COR-L47 (cell line): Measurements from ENCODE around the gene TUSC2.
"Not testable (repeated sequence)": the region's sequence is repeated elsewhere in the genome, so short reads cannot be mapped to it uniquely, and the experiment has no call there.

Source experiments
- DNase-seq: peaks from one replicate; lab custom pipeline; 2025; lab: John Stamatoyannopoulos, UW

Gene TUSC2

DNA sequence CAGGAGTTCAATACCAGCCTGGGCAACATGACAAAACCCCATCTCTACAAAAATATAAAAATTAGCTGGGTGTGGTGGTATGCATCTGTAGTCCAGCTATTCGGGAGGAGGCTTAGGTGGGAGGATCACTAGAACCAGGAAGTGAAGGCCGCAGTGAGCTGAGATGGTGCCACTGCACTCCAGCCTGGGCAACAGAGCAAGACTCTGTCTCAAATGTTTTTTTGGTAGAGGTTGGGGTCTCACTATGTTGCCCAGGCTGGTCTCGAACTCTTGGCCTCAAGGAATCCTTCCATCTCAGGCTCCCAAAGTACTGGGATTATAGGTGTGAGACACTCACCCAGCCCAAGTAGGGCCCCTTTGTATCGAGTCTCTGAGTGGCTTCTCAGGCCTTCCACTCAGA, 33.9 kb downstream of the TUSC2 start:
- no peak for DNase-seq

DNA sequence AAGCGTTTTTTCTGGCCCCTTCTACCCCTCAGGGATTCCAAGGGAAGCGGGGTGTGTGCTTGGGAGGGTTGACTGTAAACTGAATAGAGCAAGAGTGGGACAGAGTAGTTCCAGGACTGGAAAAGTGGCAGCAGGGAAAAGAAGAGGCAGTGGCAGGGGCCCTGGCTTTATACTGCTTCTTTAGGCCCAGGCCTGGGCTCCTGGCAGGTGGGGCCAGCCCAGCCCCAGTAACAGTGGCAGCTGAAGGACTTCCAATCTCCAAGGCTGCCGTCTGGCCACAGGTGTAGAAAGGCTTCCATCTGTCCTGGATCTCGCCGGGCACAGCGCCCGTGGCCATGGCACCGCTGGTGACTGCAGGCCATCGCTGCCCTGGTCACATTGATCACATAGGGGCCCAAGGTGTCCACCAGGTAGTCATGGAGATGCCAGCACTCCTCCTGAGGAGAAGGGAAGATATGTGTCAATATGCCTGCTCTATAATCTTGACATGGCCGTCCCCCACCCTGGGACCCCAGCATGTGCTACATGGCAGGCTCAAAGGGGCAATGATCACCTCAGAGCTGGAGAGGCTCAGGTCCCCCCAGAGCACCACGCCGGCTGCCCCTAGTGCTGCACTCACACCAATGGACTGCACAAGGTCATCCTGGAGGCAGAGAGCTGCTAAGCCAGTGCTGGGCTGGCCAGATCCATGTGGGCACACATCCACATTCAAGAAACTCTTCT, 34.8 kb downstream of the TUSC2 start:
- DNase-seq, result no peak

DNA sequence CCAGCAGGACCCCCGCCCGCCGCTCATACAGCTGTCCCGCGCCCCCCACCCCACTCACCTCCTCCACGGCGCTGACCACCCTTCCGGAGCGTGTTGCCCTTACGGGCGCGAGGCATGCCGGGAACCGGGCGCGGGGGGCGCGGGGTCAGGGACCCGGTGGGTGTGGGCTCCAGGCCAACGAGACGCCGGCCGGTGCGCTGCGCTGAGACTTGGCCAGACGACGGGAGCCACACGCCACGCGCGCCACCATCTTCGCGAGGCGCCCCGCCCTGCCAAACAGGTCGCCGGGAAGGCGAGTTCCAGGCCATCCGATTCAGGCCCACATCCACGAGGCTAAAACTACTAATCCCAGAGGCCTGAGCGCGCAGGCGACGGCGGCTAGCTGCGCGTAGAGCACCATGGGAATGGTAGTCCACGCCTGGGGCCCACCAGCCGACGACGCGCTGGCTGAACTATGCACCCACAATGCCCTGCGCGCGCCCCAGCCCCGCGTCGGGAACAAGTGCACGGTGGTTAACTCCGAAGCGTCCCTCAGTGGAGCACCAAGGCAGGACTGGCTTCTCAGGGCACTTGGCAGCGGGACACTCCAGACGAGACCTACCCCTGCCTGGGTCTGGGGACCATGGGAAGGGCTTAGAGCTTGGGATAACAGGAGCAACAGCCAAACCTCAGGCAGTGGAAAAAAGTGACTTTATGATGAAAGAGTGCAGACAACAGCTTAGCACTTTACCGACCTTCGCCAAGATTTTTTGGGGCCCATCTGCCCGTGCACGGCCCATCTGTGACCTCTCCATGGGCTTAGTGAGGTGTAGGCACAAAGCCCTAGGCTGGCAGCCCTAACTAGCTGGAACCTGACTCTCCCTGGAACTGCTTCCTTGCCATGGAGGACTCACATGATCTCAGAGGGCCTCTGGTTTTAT, 35.6 kb downstream of the TUSC2 start, which contains the start of gene IFRD2:
Gene IFRD2, minus strand, starts transcription at position 271 of the 920 bp plus-strand sequence. Its CDS starts 155 bp downstream, at position 116.
- peak; percentile 91 for DNase-seq

DNA sequence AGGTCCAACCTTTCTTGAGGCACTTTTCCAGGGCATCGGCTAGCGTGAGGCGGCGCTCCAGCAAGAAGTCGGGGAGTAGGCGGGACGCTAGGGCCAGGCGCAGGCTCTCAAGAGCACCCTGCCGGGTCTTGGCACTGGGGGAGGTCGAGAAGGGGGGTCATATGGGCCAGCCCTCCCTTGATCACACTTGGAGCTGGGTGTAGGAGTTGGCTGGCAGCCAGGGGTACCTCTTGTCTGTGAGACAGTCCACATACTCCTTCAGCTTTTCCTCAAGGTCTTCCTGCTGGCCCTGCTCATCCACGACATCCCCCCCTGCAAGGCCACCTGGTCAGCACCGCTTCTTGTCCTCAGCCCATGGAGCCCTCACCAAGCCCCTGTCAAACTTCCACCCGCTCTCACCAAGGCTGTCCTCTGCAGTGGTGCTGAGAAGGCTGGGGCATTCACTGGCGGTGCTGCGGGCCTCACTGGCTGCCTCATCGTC, 37.8 kb downstream of the TUSC2 start:
- DNase-seq, result no peak

GRCh38 chr3:50289130-50289529, 38.9 kb downstream of the TUSC2 start:
- DNase-seq, result no peak

GRCh38 chr3:50288387-50289007, 39.5 kb downstream of the TUSC2 start:
- DNase-seq, result no peak

DNA sequence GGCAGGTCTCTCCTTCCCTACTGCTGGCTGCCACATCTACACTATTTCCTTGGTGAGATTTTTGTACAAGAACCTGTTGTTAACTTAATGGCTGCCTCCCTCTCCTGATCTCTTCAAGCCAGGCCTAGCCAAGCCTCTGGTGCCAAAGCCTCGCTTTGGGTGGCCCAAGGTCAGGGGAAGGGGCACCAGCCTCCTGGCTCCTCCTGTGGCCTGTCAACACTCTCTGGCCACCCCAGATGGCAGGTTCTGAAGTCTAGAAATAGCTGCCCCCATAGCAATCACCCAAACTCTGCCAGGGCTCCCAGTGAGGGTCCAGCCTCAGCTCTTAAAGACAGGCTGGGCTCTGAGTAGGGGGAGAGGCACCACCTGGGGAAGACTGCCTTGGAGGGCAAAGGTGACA, 40.8 kb downstream of the TUSC2 start:
- no peak for DNase-seq

GRCh38 chr3:50286322-50287227, 41.4 kb downstream of the TUSC2 start:
- no peak for DNase-seq

DNA sequence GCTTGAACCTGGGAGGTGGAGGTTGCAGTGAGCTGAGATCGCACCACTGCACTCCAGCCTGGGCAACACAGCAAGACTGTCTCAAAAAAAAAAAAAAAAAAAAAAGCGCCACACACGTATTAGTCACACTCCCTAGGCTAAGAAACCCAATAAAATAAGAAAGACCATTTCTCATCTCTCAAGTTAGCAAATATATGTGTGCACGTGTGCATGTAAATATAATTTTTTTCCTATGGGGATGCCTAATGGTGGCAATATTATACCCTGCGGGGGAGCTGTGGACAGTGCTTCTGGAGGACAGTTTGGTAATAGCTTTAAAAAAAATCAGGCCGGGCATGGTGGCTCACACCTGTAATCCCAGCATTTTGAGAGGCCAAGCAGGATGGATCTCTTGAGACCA, 43.9 kb downstream of the TUSC2 start:
- not testable (repeated sequence) for DNase-seq

- DNase-seq, result no peak
These were observed 48.6 kb downstream of the TUSC2 start for GRCh38 chr3:50279255-50280016.

DNA sequence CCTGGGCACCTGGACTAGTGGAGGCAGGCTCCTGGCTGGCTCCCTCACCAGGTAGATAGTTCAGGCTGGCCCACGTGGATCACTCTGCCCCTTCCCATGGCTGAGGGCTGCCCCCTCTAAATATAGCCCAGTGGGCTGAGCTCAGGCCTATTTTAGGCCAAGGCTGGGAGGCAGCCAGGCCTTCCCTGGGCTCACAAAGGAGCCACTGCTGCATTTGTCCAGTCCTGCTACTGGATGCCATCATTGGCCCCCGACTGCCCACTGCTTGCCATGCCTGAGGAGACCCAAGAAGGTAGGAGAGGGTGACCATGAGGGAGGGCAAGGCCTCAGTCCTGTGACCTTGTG, 49.2 kb downstream of the TUSC2 start, which contains the start of gene LSMEM2:
Gene LSMEM2, plus strand, starts transcription at position 208 of the 345 bp plus-strand sequence. Its CDS starts 27 bp downstream, at position 235.
- no peak for DNase-seq

GRCh38 chr3:50278123-50278879, 49.7 kb downstream of the TUSC2 start:
- no peak for DNase-seq

DNA sequence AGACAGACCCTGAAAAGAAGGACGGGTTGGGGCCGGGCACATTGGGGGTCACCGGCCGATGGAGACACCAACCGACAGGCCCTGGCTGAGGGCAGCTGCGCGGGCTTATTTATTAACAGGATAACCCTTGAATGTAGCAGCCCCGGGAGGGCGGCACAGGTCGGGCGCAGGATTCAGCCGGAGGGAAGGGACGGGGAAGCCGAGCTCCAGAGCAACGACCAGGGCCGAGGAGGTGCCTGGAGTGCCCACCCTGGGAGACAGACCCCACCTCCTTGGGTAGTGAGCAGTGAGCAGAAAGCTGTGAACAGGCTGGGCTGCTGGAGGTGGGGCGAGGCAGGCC, 51.3 kb downstream of the TUSC2 start:
- DNase-seq, result no peak

DNA sequence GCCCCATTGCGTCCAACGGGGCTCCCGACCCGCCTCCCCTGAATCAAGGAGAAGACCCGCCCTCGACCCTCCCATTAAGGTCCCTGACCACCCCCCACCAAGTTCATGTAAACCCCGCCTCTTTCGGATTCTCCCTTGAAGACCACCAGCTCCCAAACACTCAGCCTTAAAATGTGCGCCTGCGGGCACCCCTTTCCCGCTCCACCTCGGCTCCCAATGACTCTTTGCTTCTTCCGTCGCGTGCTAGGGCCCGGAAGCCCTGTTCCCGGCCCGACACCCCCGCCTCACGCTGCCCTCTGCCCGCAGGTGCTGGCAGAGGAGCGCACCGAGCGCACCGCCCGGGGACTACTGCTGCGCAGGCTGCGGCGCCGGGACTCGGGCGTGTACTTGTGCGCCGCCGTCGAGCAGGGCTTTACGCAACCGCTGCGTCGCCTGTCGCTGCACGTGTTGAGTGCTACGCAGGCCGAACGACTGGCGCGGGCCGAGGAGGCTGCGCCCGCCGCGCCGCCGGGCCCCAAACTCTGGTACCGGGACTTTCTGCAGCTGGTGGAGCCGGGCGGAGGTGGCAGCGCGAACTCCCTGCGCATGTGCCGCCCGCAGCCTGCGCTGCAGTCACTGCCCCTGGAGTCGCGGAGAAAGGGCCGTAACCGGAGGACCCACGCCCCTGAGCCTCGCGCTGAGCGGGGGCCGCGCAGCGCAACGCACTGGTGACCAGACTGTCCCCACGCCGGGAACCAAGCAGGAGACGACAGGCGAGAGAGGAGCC, 51.8 kb downstream of the TUSC2 start:
- DNase-seq, result no peak

DNA sequence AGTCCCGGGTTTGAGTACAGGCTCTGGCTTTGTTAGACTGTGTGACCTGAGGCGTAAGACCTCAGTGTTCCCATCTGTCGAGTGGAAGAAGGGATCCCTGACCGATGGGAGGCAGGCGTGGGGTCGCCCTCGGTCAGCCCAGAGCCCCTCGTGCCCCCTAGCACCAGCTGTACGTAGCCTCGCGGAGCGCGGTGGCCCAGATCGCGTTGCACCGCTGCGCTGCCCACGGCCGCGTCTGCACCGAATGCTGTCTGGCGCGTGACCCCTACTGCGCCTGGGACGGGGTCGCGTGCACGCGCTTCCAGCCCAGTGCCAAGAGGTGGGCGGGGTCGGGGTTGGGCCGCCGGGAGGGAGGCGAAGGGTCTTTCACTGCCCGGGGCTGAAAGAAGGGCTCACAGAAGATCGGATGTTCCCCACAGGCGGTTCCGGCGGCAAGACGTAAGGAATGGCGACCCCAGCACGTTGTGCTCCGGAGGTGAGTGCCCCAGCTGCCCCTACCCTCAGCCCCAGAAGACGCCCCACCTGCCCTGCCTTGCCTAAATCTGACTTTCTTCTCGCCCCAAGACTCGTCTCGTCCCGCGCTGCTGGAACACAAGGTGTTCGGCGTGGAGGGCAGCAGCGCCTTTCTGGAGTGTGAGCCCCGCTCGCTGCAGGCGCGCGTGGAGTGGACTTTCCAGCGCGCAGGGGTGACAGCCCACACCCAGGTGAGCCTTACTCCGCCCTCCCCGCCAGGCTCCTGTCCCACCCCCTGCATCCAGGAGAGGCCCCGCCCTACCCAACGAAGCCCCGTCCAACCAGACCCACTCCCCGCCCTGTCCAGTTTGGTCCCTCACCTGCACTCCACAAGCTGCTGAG, 52.7 kb downstream of the TUSC2 start:
- DNase-seq, result no peak
